ENCODE data around the gene METTL9. TPM values are rescaled to one million over a fixed set of nuclear protein-coding genes. Genes with fewer than 3 reads are reported as not detected.

Gene METTL9
- total and polyA plus RNA-seq, 2 of the 13 experiments (the other 11 are each of a cell fraction or from before 2014, with no cell fraction given), result 123 to 204 TPM

DNA sequence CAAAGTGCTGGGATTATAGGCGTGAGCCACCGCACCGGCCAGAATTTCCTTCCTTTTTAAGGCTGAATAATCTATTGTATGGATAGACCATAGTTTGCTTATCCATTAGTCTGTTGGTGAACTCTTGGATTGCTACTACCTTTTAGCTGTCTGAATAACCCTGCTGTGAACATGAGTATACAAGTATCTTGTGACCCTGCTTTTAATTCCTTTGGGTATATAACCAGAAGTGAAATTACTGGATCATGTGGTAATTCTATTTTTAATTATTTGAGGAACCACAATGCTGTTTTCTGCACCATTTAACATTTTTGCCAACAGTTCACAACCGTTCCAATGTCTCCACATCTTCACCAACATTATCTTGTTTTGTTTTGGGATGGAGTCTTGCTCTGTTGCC, 59.7 kb downstream of the METTL9 start (continued):
- TF ChIP-seq SNAI1 (CRISPR knock-in tag; IDR thresholded peaks at IDR 0.05; ENCODE audit: borderline replicate concordance) (no peak), ZNF747 (CRISPR knock-in tag; IDR thresholded peaks at IDR 0.05; ENCODE audit: borderline replicate concordance) (no peak), ZNF615 (CRISPR knock-in tag; IDR thresholded peaks at IDR 0.05; ENCODE audit: borderline replicate concordance) (no peak), MEIS1 (CRISPR knock-in tag; IDR thresholded peaks at IDR 0.05; ENCODE audit: borderline replicate concordance) (no peak)
- TF ChIP-seq, protein P1, sequence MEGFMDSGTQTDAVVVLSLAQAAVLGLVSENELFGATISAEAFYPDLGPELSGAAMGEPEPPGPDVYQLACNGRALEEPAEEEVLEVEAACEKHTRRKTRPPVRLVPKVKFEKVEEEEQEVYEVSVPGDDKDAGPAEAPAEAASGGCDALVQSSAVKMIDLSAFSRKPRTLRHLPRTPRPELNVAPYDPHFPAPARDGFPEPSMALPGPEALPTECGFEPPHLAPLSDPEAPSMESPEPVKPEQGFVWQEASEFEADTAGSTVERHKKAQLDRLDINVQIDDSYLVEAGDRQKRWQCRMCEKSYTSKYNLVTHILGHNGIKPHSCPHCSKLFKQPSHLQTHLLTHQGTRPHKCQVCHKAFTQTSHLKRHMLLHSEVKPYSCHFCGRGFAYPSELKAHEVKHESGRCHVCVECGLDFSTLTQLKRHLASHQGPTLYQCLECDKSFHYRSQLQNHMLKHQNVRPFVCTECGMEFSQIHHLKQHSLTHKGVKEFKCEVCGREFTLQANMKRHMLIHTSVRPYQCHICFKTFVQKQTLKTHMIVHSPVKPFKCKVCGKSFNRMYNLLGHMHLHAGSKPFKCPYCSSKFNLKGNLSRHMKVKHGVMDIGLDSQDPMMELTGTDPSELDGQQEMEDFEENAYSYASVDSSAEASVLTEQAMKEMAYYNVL (CRISPR knock-in tag; IDR thresholded peaks at IDR 0.05; ENCODE audit: borderline replicate concordance), result no peak

DNA sequence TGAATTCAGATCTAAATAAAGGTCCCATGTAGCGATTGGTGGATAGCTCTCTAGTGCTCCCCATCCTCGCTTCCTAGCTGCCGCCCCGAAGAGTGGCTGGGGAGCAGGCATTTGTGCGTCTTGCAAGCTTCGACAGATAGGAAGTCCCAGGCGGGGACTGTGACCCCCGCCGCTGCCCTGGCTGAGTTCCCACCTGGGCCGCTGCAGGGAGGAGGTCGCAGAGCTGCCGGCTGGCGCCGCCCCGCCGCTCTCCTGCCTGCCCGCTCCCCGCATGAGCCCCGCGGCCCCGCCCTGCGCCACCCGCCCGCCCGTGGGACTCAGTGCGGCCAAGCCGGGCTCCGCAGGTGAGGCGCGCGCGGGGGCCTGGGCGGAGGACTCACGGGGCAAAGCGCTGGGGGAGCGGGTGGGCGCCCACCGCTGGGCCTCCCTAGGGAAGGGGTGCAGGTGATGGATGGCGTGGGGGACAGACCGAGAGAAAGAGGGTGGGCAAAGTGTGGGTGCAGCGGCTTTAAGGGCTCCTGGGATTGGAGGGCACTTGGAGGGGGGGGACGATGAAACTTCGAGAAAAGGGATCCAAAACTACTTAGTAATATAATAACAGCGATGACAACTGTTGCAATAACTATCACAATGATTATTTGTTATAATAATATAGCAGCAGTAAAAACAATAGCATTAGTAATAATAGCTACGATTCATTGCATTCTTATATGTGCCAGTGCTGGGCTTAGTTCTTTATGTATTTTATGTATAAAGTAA, 64.7 kb downstream of the METTL9 start, which contains the start of gene OTOA:
TSS of gene OTOA (plus strand) at position 80 of the 759 bp plus-strand sequence. CDS start 14,547 bp downstream, outside the sequence.
- ATAC-seq, result peak; percentile 68
- no peaks in the 10 kb centered on the region for H3K9me3 ChIP-seq (ENCODE audit: low read length)
- H4K20me1 ChIP-seq (ENCODE audit: insufficient read depth, low read length), result no peaks in the 10 kb centered on the region
- in situ Hi-C loops (cut with HindIII; ENCODE audit: extremely low pct_ligation_motif_present, low pct_unique_long_range_greater_than_20kb), result no loop called here
- BruUV-seq (replicated peaks), result no TSS peak
- H3K79me2 ChIP-seq (ENCODE audit: insufficient read depth, low read length), result no peaks in the 10 kb centered on the region
- no peak within 1 kb of the TSS for H3K27ac ChIP-seq (ENCODE audit: extremely low read length, insufficient read depth, low read length)
- H3K36me3 ChIP-seq (replicated peaks in 1 of 2; ENCODE audit: control insufficient read depth in 1 of 2, insufficient read depth in 2 of 2, low read length in 2 of 2), result no peaks in the 10 kb centered on the region
- H3K4me1 ChIP-seq (ENCODE audit: insufficient read depth, low read length), result peaks cover 28% of the 10 kb centered on the region
- WGBS (ENCODE audit: low lambda C conversion rate), result 38% methylated on average over 39 of the region's 45 CpGs
- peak within 1 kb of the TSS; percentile 60 for H3K4me2 ChIP-seq (ENCODE audit: low read depth, low read length)
- no peaks in the 10 kb centered on the region; a peak in 1 of 5 replicates for H3K27me3 ChIP-seq (ENCODE audit: control insufficient read depth in 1 of 2, insufficient read depth in 2 of 2, low read length in 2 of 2)
- peak within 1 kb of the TSS in 2 of 3 experiments; percentile 16 to 53; a peak in 2 of 6 replicates for H3K4me3 ChIP-seq (replicated peaks in 1 of 3; ENCODE audit: insufficient read depth in 1 of 3, low read depth in 2 of 3, low read length in 3 of 3)
- intact Hi-C loops (cut with micrococcal nuclease; ENCODE audit: unreplicated experiment), result no loop called here
- H2AFZ ChIP-seq (ENCODE audit: low read length), result no peak within 1 kb of the TSS
- no peak for FAIRE-seq
- DNase-seq (ENCODE audit: low spot score), result no peak
- H3K9ac ChIP-seq (ENCODE audit: insufficient read depth, low read depth, low read length), result no peak within 1 kb of the TSS
- ChIA-PET POLR2A (no interaction called here), CTCF (ENCODE audit: low intra/inter-chr PET ratio, low total read pairs) (no interaction called here)
- peak; percentile 62; the same call in 1 of the 2 replicates for TF ChIP-seq MAZ (IDR thresholded peaks at IDR 0.05; ENCODE audit: borderline replicate concordance, low read depth, low read length)
- peak; percentile 39; the same call in 1 of the 2 replicates for TF ChIP-seq MAZ (CRISPR knock-in tag; IDR thresholded peaks at IDR 0.05; ENCODE audit: low read depth)
- TF ChIP-seq, protein P2, sequence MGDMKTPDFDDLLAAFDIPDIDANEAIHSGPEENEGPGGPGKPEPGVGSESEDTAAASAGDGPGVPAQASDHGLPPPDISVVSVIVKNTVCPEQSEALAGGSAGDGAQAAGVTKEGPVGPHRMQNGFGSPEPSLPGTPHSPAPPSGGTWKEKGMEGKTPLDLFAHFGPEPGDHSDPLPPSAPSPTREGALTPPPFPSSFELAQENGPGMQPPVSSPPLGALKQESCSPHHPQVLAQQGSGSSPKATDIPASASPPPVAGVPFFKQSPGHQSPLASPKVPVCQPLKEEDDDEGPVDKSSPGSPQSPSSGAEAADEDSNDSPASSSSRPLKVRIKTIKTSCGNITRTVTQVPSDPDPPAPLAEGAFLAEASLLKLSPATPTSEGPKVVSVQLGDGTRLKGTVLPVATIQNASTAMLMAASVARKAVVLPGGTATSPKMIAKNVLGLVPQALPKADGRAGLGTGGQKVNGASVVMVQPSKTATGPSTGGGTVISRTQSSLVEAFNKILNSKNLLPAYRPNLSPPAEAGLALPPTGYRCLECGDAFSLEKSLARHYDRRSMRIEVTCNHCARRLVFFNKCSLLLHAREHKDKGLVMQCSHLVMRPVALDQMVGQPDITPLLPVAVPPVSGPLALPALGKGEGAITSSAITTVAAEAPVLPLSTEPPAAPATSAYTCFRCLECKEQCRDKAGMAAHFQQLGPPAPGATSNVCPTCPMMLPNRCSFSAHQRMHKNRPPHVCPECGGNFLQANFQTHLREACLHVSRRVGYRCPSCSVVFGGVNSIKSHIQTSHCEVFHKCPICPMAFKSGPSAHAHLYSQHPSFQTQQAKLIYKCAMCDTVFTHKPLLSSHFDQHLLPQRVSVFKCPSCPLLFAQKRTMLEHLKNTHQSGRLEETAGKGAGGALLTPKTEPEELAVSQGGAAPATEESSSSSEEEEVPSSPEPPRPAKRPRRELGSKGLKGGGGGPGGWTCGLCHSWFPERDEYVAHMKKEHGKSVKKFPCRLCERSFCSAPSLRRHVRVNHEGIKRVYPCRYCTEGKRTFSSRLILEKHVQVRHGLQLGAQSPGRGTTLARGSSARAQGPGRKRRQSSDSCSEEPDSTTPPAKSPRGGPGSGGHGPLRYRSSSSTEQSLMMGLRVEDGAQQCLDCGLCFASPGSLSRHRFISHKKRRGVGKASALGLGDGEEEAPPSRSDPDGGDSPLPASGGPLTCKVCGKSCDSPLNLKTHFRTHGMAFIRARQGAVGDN (CRISPR knock-in tag; IDR thresholded peaks at IDR 0.05), result peak; percentile 16; the same call in 1 of the 2 replicates
- TF ChIP-seq ZNF383 (CRISPR knock-in tag; IDR thresholded peaks at IDR 0.05; ENCODE audit: borderline replicate concordance), result no peak
- TF ChIP-seq PHF21A (CRISPR knock-in tag; IDR thresholded peaks at IDR 0.05), result no peak
- TF ChIP-seq AGO2 (optimal IDR thresholded peaks at IDR 0.05; ENCODE audit: low read depth, low read length), result peak; percentile 45
- TF ChIP-seq HNRNPK (IDR thresholded peaks at IDR 0.05; ENCODE audit: low read depth, low read length, poor library complexity, severe bottlenecking), result no peak

Data from HepG2 (cell line).